PC-9 (cell line): ENCODE results near the gene CD163L1. TPM values are rescaled to one million over a fixed set of nuclear protein-coding genes. Genes with fewer than 3 reads are reported as not detected.
A peak's percentile ranks its signal among the peaks of the same experiment; 100 is the strongest.

Experiments used
- BruUV-seq: library from RNA; stranded (reverse); fragments of 400-500 nt; replicated peaks from 2 replicates; lab custom pipeline; 2021; lab: Mats Ljungman, UMichigan
- CTCF ChIA-PET: fragments of 300-600 bp; sonication (Branson Sonifier 250); formaldehyde crosslinking; loops from one replicate; lab custom pipeline; 2022; ENCODE audit warnings: antibody characterized with exemption; lab: Charles Lee
- POLR2A ChIA-PET: fragments of 300-600 bp; sonication (Branson Sonifier 250); formaldehyde crosslinking; loops from one replicate; lab custom pipeline; 2022; ENCODE audit warnings: antibody characterized with exemption; ENCODE audit not compliant: unreplicated experiment; lab: Charles Lee
- DNase-seq, 2 experiments: peaks; one replicate each; pipeline versions ENCODE4 v3.0.0 to v3.0.0-alpha.2; 2015 to 2022; ENCODE audit warnings: mixed read lengths in 1 of 2
- H2AFZ ChIP-seq: fragments of 200-600 bp; sonication (generic); 2 replicates; pipeline ENCODE4 v1.8.1; 2017; ENCODE audit warnings: antibody characterized with exemption
- H3F3A ChIP-seq: fragments of 200-600 bp; sonication (generic); 2 replicates; pipeline ENCODE4 v1.8.1; 2017; ENCODE audit warnings: antibody characterized with exemption, mild to moderate bottlenecking, low read depth; ENCODE audit not compliant: insufficient read depth
- H3K27ac ChIP-seq: fragments of 200-600 bp; sonication (generic); 2 replicates; pipeline ENCODE4 v1.6.1; 2016; ENCODE audit warnings: mixed run types
- H3K27me3 ChIP-seq: fragments of 200-600 bp; sonication (generic); 2 replicates; pipeline ENCODE4 v1.6.1; 2016; ENCODE audit warnings: low read depth, mixed run types; ENCODE audit not compliant: insufficient read depth
- H3K36me3 ChIP-seq: fragments of 200-600 bp; sonication (generic); 2 replicates; pipeline ENCODE4 v1.6.1; 2016; ENCODE audit warnings: low read depth, mixed run types
- H3K4me1 ChIP-seq: fragments of 200-600 bp; sonication (generic); replicated peaks from 2 replicates; pipeline ENCODE4 v1.6.1; 2016; ENCODE audit warnings: mixed run types; ENCODE audit not compliant: insufficient read depth
- H3K4me2 ChIP-seq: fragments of 200-600 bp; sonication (generic); 2 replicates; pipeline ENCODE4 v1.6.1; 2017; ENCODE audit warnings: mixed run types
- H3K4me3 ChIP-seq: fragments of 200-600 bp; sonication (generic); 2 replicates; pipeline ENCODE4 v1.6.1; 2016; ENCODE audit warnings: mixed run types
- H3K79me2 ChIP-seq: fragments of 200-600 bp; sonication (generic); 2 replicates; pipeline ENCODE4 v1.6.1; 2017; ENCODE audit warnings: low read depth, mixed run types
- H3K9me2 ChIP-seq: fragments of 200-600 bp; sonication (generic); 2 replicates; pipeline ENCODE4 v1.8.1; 2017; ENCODE audit warnings: mild to moderate bottlenecking; ENCODE audit not compliant: insufficient read depth
- H3K9me3 ChIP-seq: fragments of 200-600 bp; sonication (generic); 2 replicates; pipeline ENCODE4 v1.8.1; 2016; ENCODE audit warnings: low read depth; ENCODE audit not compliant: insufficient read depth
- H4K20me1 ChIP-seq: fragments of 200-600 bp; sonication (generic); 2 replicates; pipeline ENCODE4 v1.8.1; 2017; ENCODE audit not compliant: insufficient read depth
- CTCF ChIP-seq: fragments of 200-600 bp; sonication (generic); conservative IDR thresholded peaks from 2 replicates; pipeline ENCODE4 v1.6.1; 2017; ENCODE audit warnings: mixed run types, antibody characterized with exemption, mild to moderate bottlenecking, moderate library complexity
- EZH2 ChIP-seq: fragments of 200-600 bp; sonication (generic); IDR thresholded peaks from 2 replicates; pipeline ENCODE4 v1.8.0; 2017; ENCODE audit warnings: antibody characterized with exemption, low read depth
- intact Hi-C: fragments of 100-400 bp; cut with micrococcal nuclease; formaldehyde crosslinking; loops from one replicate; pipeline ENCODE4 v1.10.0; 2022; ENCODE audit not compliant: unreplicated experiment
- total RNA-seq: library from RNA; stranded (reverse); gene quantifications from 2 replicates; pipeline ENCODE4 v1.2.3, GENCODE V29; 2021

CD163L1 gene
- total RNA-seq, 1 experiment from 2014 or later = 69.3 TPM

- CTCF ChIA-PET = no interaction called here
- H3K9me3 ChIP-seq = no peaks in the 10 kb centered on the region
- POLR2A ChIA-PET = no interaction called here
Measured at GRCh38 chr12:7472060-7472459, 28.1 kb upstream of the CD163L1 start.

GRCh38 chr12:7460375-7461259 lies 16.7 kb upstream of the CD163L1 start:
- Histone ChIP-seq H3K9me3 (no peaks in the 10 kb centered on the region), H3K79me2 (no peaks in the 10 kb centered on the region), H3K4me2 (no peak overlapping the region), H4K20me1 (no peaks in the 10 kb centered on the region), H3K36me3 (no peaks in the 10 kb centered on the region), H3K27me3 (no peaks in the 10 kb centered on the region), H3K27ac (no peak overlapping the region), H3K4me1 (no peaks in the 10 kb centered on the region), H3F3A (no peaks in the 10 kb centered on the region), H2AFZ (no peak overlapping the region), H3K9me2 (no peaks in the 10 kb centered on the region), H3K4me3 (no peak overlapping the region)
- BruUV-seq = no TSS peak
- peak; percentile 56 to 74 for DNase-seq
- ChIA-PET CTCF (interaction anchor here (0.6 kb wide), 2 partner anchors 108 to 527 kb away, joined by 4 to 13 read pairs; no protein-coding TSS in a partner anchor), POLR2A (no interaction called here)
- TF ChIP-seq EZH2 (no peak), CTCF (peak; percentile 95)
- intact Hi-C loops = loop anchor here (1.0 kb wide), 3 partner anchors 86 to 241 kb away; no protein-coding TSS in a partner anchor

More at GRCh38 chr12:7472060-7472459, 28.1 kb upstream of the CD163L1 start:
- Histone ChIP-seq H3K79me2 (no peaks in the 10 kb centered on the region), H3K9me2 (no peaks in the 10 kb centered on the region), H3K4me3 (no peak overlapping the region), H2AFZ (no peak overlapping the region), H3F3A (no peaks in the 10 kb centered on the region), H3K4me1 (no peaks in the 10 kb centered on the region), H3K27ac (no peak overlapping the region), H3K4me2 (no peak overlapping the region), H3K36me3 (no peaks in the 10 kb centered on the region), H4K20me1 (no peaks in the 10 kb centered on the region), H3K27me3 (no peaks in the 10 kb centered on the region)
- DNase-seq = no peak
- BruUV-seq = no TSS peak
- TF ChIP-seq EZH2 (no peak), CTCF (no peak)
- intact Hi-C loops = no loop called here

GRCh38 chr12:7459973-7460372 lies 16.0 kb upstream of the CD163L1 start:
- no peaks in the 10 kb centered on the region for H3K27me3 ChIP-seq
- no peak overlapping the region for H3K27ac ChIP-seq
- CTCF ChIA-PET = no interaction called here
- H3K79me2 ChIP-seq = no peaks in the 10 kb centered on the region
- H3K4me2 ChIP-seq = no peak overlapping the region
- TF ChIP-seq EZH2 = no peak
- no peak for TF ChIP-seq CTCF
- POLR2A ChIA-PET = no interaction called here
- intact Hi-C loops = loop anchor here (1.0 kb wide), 3 partner anchors 86 to 241 kb away; no protein-coding TSS in a partner anchor
- H3K36me3 ChIP-seq = no peaks in the 10 kb centered on the region
- no peaks in the 10 kb centered on the region for H3K9me2 ChIP-seq
- no peak overlapping the region for H2AFZ ChIP-seq
- BruUV-seq = no TSS peak
- H4K20me1 ChIP-seq = no peaks in the 10 kb centered on the region
- no peaks in the 10 kb centered on the region for H3K9me3 ChIP-seq
- no peaks in the 10 kb centered on the region for H3F3A ChIP-seq
- no peak overlapping the region for H3K4me3 ChIP-seq
- no peaks in the 10 kb centered on the region for H3K4me1 ChIP-seq
- no peak for DNase-seq
